Esophagus squamous epithelium (tissue), 5 donors: Measurements from ENCODE around the gene HACD2. TPM values are rescaled to one million over a fixed set of nuclear protein-coding genes. Genes with fewer than 3 reads are reported as not detected.

Experiments used
- DNase-seq: peaks from one replicate; lab custom pipeline; 2025; lab: John Stamatoyannopoulos, UW
- H3K27ac ChIP-seq, 4 donors: fragments of 200-600 bp; sonication (generic); one replicate each; pipeline ENCODE4 v1.5.1; 2016 to 2019; ENCODE audit warnings: mild to moderate bottlenecking in 1 of 4
- H3K27me3 ChIP-seq, 4 donors: fragments of 200-600 bp; sonication (generic); 1 replicate in 3 of 4; 2 replicates in 1 of 4; pipeline versions ENCODE4 v1.5.1 to v1.6.0; 2017 to 2021; ENCODE audit warnings: antibody characterized with exemption in 1 of 4
- H3K36me3 ChIP-seq, 3 donors: fragments of 200-600 bp; sonication (generic); one replicate each; pipeline ENCODE4 v1.5.1; 2016 to 2019
- H3K4me1 ChIP-seq, 3 donors: fragments of 200-600 bp; sonication (generic); one replicate each; pipeline ENCODE4 v1.5.1; 2017 to 2019
- H3K4me3 ChIP-seq, 4 donors: fragments of 200-600 bp; sonication (generic); 1 replicate in 3 of 4; 2 replicates in 1 of 4; pipeline ENCODE4 v1.5.1; 2016 to 2019; ENCODE audit warnings: mild to moderate bottlenecking in 2 of 4, moderate library complexity in 1 of 4
- H3K9me3 ChIP-seq, 3 donors: fragments of 200-600 bp; sonication (generic); one replicate each; pipeline ENCODE4 v1.5.1; 2016 to 2019
- POLR2A ChIP-seq, 4 donors: fragments of 450-650 bp; IDR thresholded peaks; one replicate each; pipeline ENCODE4 v1.6.1; 2017; ENCODE audit warnings: antibody characterized with exemption in 4 of 4, mild to moderate bottlenecking in 4 of 4, moderate library complexity in 3 of 4
- WGBS, 2 donors: methylation state at CpG; one replicate each; pipeline ENCODE4 v1.1.5; 2018; 5-methylcytosine and 5-hydroxymethylcytosine counted together
- intact Hi-C: fragments of 100-400 bp; cut with DNase I; formaldehyde crosslinking; loops from one replicate; pipeline ENCODE4 v1.15.0; 2022
- total RNA-seq, 4 donors: library from RNA; depleted of rRNA; stranded (reverse); fragments of >200 nt; gene quantifications; one replicate each; pipeline ENCODE4 v1.1.0, GENCODE V29; 2016
- TF ChIP-seq, protein P1 (sequence below), 6 experiments: fragments of 450-650 bp in 4 of 6; fragments of 200-600 bp in 2 of 6; sonication (generic) in 2 of 6; IDR thresholded peaks; one replicate each; pipeline ENCODE4 v1.5.1; 2016 to 2019; ENCODE audit warnings: antibody characterized with exemption in 6 of 6, mild to moderate bottlenecking in 4 of 6, moderate library complexity in 4 of 6
- donor health status: DM: yes; HTN: yes; CAD: no.

Gene HACD2
- total RNA-seq, 4 donors from 2014 or later, result 28.4 to 46.6 (median 34.9) TPM

DNA sequence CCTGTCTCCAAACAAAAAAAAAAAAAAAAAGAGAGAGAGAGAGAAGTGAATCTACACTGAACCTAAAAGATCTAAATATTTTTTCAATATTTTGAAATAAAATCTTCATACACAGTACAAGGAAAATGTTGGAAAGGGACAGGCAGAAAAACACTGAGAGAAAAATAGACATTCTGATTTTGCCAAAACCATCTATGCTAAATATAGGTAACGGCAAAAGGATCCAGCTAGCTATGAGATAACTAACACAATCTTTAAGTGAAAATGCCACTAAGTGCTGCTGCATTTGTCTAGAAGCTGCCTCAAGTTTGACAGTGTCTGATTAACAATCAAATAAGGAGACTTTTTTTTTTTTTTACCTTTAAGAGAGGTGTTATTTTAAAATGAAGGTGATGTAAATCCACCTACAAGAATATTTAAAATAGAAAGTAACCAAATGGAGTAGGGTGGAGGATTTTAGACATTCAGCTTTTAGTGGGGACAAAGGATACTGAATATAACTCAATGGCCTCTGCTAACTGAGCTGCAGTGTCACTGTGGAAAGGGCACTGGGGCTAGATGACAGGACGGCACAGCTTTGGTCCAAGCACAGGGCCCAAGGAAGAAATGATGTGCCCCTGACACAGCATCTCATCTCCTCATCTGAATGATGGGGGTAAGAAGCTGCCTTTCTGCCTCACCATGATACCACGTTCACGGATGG lies 62.4 kb downstream of the HACD2 start:
- Histone ChIP-seq H3K27me3 (no peaks in the 10 kb centered on the region), H3K36me3 (peaks cover 0 to 37% (median 6%) of the 10 kb centered on the region in 3 donors), H3K9me3 (no peaks in the 10 kb centered on the region), H3K4me1 (peaks cover 0 to 21% (median 5%) of the 10 kb centered on the region in 3 donors), H3K27ac (peak overlapping the region in 3 of 4 donors; percentile 31 to 50 (median 50)), H3K4me3 (no peak overlapping the region)
- 77 to 82% methylated on average over 3 to 4 of the region's 4 CpGs for WGBS, 2 donors
- no peak for DNase-seq
- intact Hi-C loops, result no loop called here
- TF ChIP-seq, protein P1, sequence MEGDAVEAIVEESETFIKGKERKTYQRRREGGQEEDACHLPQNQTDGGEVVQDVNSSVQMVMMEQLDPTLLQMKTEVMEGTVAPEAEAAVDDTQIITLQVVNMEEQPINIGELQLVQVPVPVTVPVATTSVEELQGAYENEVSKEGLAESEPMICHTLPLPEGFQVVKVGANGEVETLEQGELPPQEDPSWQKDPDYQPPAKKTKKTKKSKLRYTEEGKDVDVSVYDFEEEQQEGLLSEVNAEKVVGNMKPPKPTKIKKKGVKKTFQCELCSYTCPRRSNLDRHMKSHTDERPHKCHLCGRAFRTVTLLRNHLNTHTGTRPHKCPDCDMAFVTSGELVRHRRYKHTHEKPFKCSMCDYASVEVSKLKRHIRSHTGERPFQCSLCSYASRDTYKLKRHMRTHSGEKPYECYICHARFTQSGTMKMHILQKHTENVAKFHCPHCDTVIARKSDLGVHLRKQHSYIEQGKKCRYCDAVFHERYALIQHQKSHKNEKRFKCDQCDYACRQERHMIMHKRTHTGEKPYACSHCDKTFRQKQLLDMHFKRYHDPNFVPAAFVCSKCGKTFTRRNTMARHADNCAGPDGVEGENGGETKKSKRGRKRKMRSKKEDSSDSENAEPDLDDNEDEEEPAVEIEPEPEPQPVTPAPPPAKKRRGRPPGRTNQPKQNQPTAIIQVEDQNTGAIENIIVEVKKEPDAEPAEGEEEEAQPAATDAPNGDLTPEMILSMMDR (IDR thresholded peaks at IDR 0.05), result no peak
- no peak for TF ChIP-seq POLR2A (IDR thresholded peaks at IDR 0.05)

DNA sequence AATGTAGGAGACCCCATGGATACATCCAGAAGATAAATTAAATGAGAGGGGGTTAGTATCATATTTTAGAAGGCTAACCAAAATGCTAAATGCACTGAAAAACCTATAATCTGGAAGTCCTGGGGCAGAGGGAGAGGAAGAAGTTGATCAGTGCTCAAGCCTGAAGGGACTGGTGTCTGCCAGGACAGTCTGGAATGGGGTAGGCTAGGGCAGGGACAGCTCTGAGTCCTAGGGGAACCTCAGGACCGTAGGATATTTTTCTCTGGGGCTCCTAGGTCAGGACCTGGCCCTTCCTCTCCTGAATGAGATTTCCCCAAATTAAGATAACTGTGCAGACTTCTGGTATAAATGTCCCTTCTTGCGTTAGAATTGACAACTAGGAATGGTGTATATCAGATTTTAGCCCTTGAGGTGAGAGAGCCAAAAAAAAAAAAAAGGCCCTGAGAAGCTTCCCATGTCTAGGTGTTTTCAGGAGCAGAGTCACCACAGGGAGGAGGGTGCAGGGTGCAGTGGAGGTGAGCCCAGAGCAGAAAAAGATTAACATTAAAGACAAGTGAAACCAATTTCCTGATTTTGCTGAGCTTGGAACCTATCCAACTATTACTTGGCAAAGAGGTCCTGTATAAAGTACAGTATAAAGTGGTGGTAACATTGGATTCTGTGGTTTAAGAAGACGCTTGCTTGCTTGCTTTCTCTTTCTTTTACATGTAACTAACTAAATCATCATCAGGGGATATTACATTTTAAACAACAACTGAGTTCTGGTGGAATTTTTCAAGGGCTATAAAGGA lies 63.5 kb downstream of the HACD2 start:
- no peak for DNase-seq
- peaks cover 0 to 26% (median 0%) of the 10 kb centered on the region in 3 donors for H3K36me3 ChIP-seq
- no peak overlapping the region for H3K27ac ChIP-seq
- TF ChIP-seq, protein P1 (IDR thresholded peaks at IDR 0.05), result no peak
- no peak for TF ChIP-seq POLR2A (IDR thresholded peaks at IDR 0.05)
- WGBS, 2 donors, result 56 to 70% methylated on average over 3 of the region's 3 CpGs
- peaks cover 0 to 21% (median 5%) of the 10 kb centered on the region in 3 donors for H3K4me1 ChIP-seq
- intact Hi-C loops, result no loop called here
- no peak overlapping the region for H3K4me3 ChIP-seq
- no peaks in the 10 kb centered on the region for H3K9me3 ChIP-seq
- H3K27me3 ChIP-seq, result no peaks in the 10 kb centered on the region

DNA sequence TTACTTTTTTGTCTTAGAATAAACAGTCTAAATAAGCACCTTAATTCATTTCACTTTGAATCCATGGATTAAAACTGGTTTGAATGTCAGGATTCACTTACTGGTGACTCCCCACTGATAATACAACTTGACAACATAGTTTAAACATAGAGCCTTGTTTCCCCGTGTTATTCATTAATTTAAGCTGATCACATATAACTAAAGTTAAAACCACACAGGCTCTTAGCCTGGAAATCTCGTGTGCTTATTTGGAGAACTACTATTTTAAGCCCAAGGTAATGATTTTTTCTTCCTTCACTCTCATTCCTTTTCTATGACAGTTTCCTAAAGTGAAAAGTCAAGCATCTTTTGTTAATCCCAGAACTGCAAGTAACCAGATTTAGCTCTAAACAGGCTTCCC lies 64.2 kb downstream of the HACD2 start:
- TF ChIP-seq, protein P1 (IDR thresholded peaks at IDR 0.05), result no peak
- no peak for TF ChIP-seq POLR2A (IDR thresholded peaks at IDR 0.05)
- WGBS, 2 donors, result 58 to 60% methylated on average over 2 of the region's 2 CpGs
- no peaks in the 10 kb centered on the region for H3K27me3 ChIP-seq

DNA sequence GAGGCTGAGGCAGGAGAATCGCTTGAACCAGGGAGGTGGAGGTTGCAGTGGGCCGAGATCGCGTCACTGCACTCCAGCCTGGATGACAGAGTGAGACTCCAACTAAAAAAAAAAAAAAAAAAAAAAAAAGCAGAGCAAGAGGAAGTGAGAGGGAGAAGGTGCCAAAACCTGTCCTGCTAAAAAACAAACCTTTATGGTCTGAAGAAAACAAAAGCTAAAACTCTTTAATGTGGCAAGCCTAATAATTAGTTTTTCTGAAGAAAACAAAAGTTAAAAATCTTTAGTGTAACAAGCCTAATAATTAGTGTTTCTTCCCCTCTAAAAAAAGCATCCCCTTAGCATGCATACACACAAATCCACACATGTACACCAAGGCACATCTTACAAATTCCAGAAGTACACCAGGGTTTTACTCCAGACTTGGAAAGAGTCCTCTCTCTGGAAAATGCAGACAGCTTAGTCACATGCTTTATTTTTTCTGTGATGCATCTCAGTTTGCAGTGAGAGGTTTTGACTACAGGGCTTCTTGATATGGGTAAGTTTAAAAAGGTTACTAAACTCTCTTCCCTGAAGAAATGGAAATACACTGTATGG lies 65.9 kb downstream of the HACD2 start:
- no peak for DNase-seq
- intact Hi-C loops, result no loop called here
- Histone ChIP-seq H3K4me1 (peaks cover 0 to 21% (median 5%) of the 10 kb centered on the region in 3 donors), H3K27ac (no peak overlapping the region), H3K36me3 (peaks cover 0 to 16% (median 0%) of the 10 kb centered on the region in 3 donors), H3K9me3 (no peaks in the 10 kb centered on the region), H3K4me3 (no peak overlapping the region), H3K27me3 (no peaks in the 10 kb centered on the region)
- WGBS, 2 donors, result 94 to 97% methylated on average over 4 of the region's 4 CpGs
- no peak for TF ChIP-seq POLR2A (IDR thresholded peaks at IDR 0.05)
- TF ChIP-seq, protein P1 (IDR thresholded peaks at IDR 0.05), result no peak

More for the DNA sequence above, 64.2 kb downstream of the HACD2 start:
- no peaks in the 10 kb centered on the region for H3K9me3 ChIP-seq
- no peak overlapping the region for H3K4me3 ChIP-seq
- intact Hi-C loops, result no loop called here
- peaks cover 0 to 21% (median 5%) of the 10 kb centered on the region in 3 donors for H3K4me1 ChIP-seq
- H3K36me3 ChIP-seq, result peaks cover 0 to 22% (median 0%) of the 10 kb centered on the region in 3 donors
- no peak overlapping the region for H3K27ac ChIP-seq
- DNase-seq, result no peak
